Activated T-helper 1 cell treated with anti-CD3 and anti-CD28 coated beads, Interleukin-12 subunit alpha, Interleukin-12 subunit beta, Interleukin-2, Interleukin-4 antibody, amounts not matched to agents 30 ng/mL and 10 ng/mL and 1 ng/mL, durations not matched to agents 14 hours and 24 hours and 36 hours (primary cell): ENCODE data around the gene RPL19. TPM values are rescaled to one million over a fixed set of nuclear protein-coding genes. Genes with fewer than 3 reads are reported as not detected.
"Not testable (repeated sequence)": the region's sequence is repeated elsewhere in the genome, so short reads cannot be mapped to it uniquely, and the experiment has no call there.

Source experiments
- DNase-seq: peaks from one replicate; pipeline ENCODE4 v3.0.0; 2021; ENCODE audit warnings: low spot score
- H3K27ac Mint-ChIP-seq: one replicate; pipeline ENCODE4 v1.8.0; 2021; ENCODE audit warnings: mild to moderate bottlenecking, mixed read lengths
- H3K27me3 Mint-ChIP-seq: one replicate; pipeline ENCODE4 v1.8.0; 2022; ENCODE audit warnings: mild to moderate bottlenecking, moderate library complexity, mixed read lengths; ENCODE audit not compliant: insufficient read depth
- H3K36me3 Mint-ChIP-seq: one replicate; pipeline ENCODE4 v1.8.0; 2021; ENCODE audit warnings: low read depth, mixed read lengths
- H3K4me1 Mint-ChIP-seq: one replicate; pipeline ENCODE4 v1.8.0; 2021; ENCODE audit warnings: low read depth, mixed read lengths
- H3K4me3 Mint-ChIP-seq: one replicate; pipeline ENCODE4 v1.8.0; 2021; ENCODE audit warnings: mild to moderate bottlenecking, moderate library complexity, mixed read lengths
- H3K9me3 Mint-ChIP-seq: one replicate; pipeline ENCODE4 v1.8.0; 2021; ENCODE audit warnings: mixed read lengths
- intact Hi-C: fragments of 100-400 bp; cut with micrococcal nuclease; formaldehyde crosslinking; loops from one replicate; pipeline ENCODE4 v1.15.1; 2024
- total RNA-seq: library from RNA; stranded (reverse); gene quantifications from 2 replicates; pipeline ENCODE4 v1.2.3, GENCODE V29; 2022

Gene RPL19
- total RNA-seq, 1 donor from 2014 or later: 2,114 TPM

- H3K36me3 Mint-ChIP-seq: no peaks in the 10 kb centered on the region
- peaks cover 33% of the 10 kb centered on the region for H3K27me3 Mint-ChIP-seq
- intact Hi-C loops: loop anchor here (1.0 kb wide), 1 partner anchor 9 kb away; no protein-coding TSS in a partner anchor
- H3K9me3 Mint-ChIP-seq: no peaks in the 10 kb centered on the region
- peak within 1 kb of the TSS; percentile 80 for H3K4me3 Mint-ChIP-seq
- no peak within 1 kb of the TSS for H3K27ac Mint-ChIP-seq
- no peak for DNase-seq
- peaks cover 29% of the 10 kb centered on the region for H3K4me1 Mint-ChIP-seq
Observed at GRCh38 chr17:39165841-39166349, 34.2 kb upstream of the RPL19 start, which contains the start of gene ARL5C. Gene ARL5C (minus strand): TSS chr17:39166161. CDS start chr17:39165760, 401 bp downstream.

- Mint-ChIP-seq H3K36me3 (no peaks in the 10 kb centered on the region), H3K27me3 (peaks cover 33% of the 10 kb centered on the region), H3K4me1 (peaks cover 29% of the 10 kb centered on the region), H3K27ac (no peak overlapping the region), H3K4me3 (peak overlapping the region; percentile 19), H3K9me3 (no peaks in the 10 kb centered on the region)
- intact Hi-C loops: no loop called here
- no peak for DNase-seq
Observed at GRCh38 chr17:39166437-39167335, 33.4 kb upstream of the RPL19 start.

GRCh38 chr17:39167476-39167875 lies 32.6 kb upstream of the RPL19 start:
- peak overlapping the region; percentile 19 for H3K4me3 Mint-ChIP-seq

GRCh38 chr17:39168503-39168902 lies 31.6 kb upstream of the RPL19 start:
- H3K27ac Mint-ChIP-seq, H3K4me3 Mint-ChIP-seq, intact Hi-C loops, H3K36me3 Mint-ChIP-seq, H3K9me3 Mint-ChIP-seq, DNase-seq: not testable (repeated sequence)
- Mint-ChIP-seq H3K27me3 (peaks cover 33% of the 10 kb centered on the region), H3K4me1 (peaks cover 37% of the 10 kb centered on the region)

More at GRCh38 chr17:39167476-39167875, 32.6 kb upstream of the RPL19 start:
- Mint-ChIP-seq H3K4me1 (peaks cover 37% of the 10 kb centered on the region), H3K36me3 (no peaks in the 10 kb centered on the region), H3K27me3 (peaks cover 33% of the 10 kb centered on the region), H3K9me3 (no peaks in the 10 kb centered on the region), H3K27ac (peak overlapping the region; percentile 21)
- intact Hi-C loops: no loop called here
- no peak for DNase-seq

GRCh38 chr17:39169101-39169500 lies 31.0 kb upstream of the RPL19 start:
- Mint-ChIP-seq H3K9me3 (no peaks in the 10 kb centered on the region), H3K27ac (no peak overlapping the region), H3K36me3 (no peaks in the 10 kb centered on the region), H3K27me3 (peaks cover 31% of the 10 kb centered on the region), H3K4me1 (peaks cover 37% of the 10 kb centered on the region), H3K4me3 (no peak overlapping the region)
- intact Hi-C loops: no loop called here
- DNase-seq: no peak

- peaks cover 30% of the 10 kb centered on the region for H3K27me3 Mint-ChIP-seq
- no peaks in the 10 kb centered on the region for H3K9me3 Mint-ChIP-seq
- H3K27ac Mint-ChIP-seq: no peak overlapping the region
- H3K36me3 Mint-ChIP-seq: no peaks in the 10 kb centered on the region
- H3K4me3 Mint-ChIP-seq: no peak overlapping the region
- intact Hi-C loops: no loop called here
- DNase-seq: no peak
- peaks cover 35% of the 10 kb centered on the region for H3K4me1 Mint-ChIP-seq
Observed at GRCh38 chr17:39169518-39169917, 30.6 kb upstream of the RPL19 start.

GRCh38 chr17:39170109-39170508 lies 30.0 kb upstream of the RPL19 start:
- peaks cover 24% of the 10 kb centered on the region for H3K27me3 Mint-ChIP-seq
- H3K36me3 Mint-ChIP-seq: no peaks in the 10 kb centered on the region
- H3K27ac Mint-ChIP-seq: no peak overlapping the region
- no peaks in the 10 kb centered on the region for H3K9me3 Mint-ChIP-seq
- peaks cover 29% of the 10 kb centered on the region for H3K4me1 Mint-ChIP-seq
- no peak overlapping the region for H3K4me3 Mint-ChIP-seq
- intact Hi-C loops: no loop called here
- DNase-seq: no peak

- Mint-ChIP-seq H3K27ac (no peak overlapping the region), H3K36me3 (no peaks in the 10 kb centered on the region), H3K9me3 (no peaks in the 10 kb centered on the region), H3K4me3 (no peak overlapping the region), H3K27me3 (peaks cover 22% of the 10 kb centered on the region), H3K4me1 (peaks cover 28% of the 10 kb centered on the region)
- intact Hi-C loops: no loop called here
- no peak for DNase-seq
Observed at GRCh38 chr17:39170558-39170957, 29.5 kb upstream of the RPL19 start.

- H3K27me3 Mint-ChIP-seq: peaks cover 11% of the 10 kb centered on the region
- intact Hi-C loops: no loop called here
- no peaks in the 10 kb centered on the region for H3K9me3 Mint-ChIP-seq
- H3K4me3 Mint-ChIP-seq: no peak overlapping the region
- no peak for DNase-seq
- no peak overlapping the region for H3K27ac Mint-ChIP-seq
- H3K4me1 Mint-ChIP-seq: peaks cover 17% of the 10 kb centered on the region
- peaks cover 8% of the 10 kb centered on the region for H3K36me3 Mint-ChIP-seq
Observed at GRCh38 chr17:39171933-39172332, 28.1 kb upstream of the RPL19 start.

GRCh38 chr17:39173080-39173479 lies 27.0 kb upstream of the RPL19 start:
- Mint-ChIP-seq H3K27me3 (peaks cover 5% of the 10 kb centered on the region), H3K27ac (no peak overlapping the region), H3K9me3 (no peaks in the 10 kb centered on the region), H3K4me3 (no peak overlapping the region), H3K4me1 (peaks cover 7% of the 10 kb centered on the region), H3K36me3 (peaks cover 8% of the 10 kb centered on the region)
- DNase-seq: no peak
- intact Hi-C loops: no loop called here

GRCh38 chr17:39173526-39174274 lies 26.4 kb upstream of the RPL19 start:
- Mint-ChIP-seq H3K27me3 (peaks cover 5% of the 10 kb centered on the region), H3K9me3 (no peaks in the 10 kb centered on the region), H3K4me1 (peaks cover 7% of the 10 kb centered on the region), H3K36me3 (peaks cover 9% of the 10 kb centered on the region), H3K4me3 (no peak overlapping the region), H3K27ac (no peak overlapping the region)
- intact Hi-C loops: no loop called here
- DNase-seq: no peak

GRCh38 chr17:39174920-39175694 lies 25.0 kb upstream of the RPL19 start:
- intact Hi-C loops: loop anchor here (1.0 kb wide), 3 partner anchors 10 to 192 kb away; no protein-coding TSS in a partner anchor

More at GRCh38 chr17:39174920-39175694, 25.0 kb upstream of the RPL19 start:
- DNase-seq: peak; percentile 58
- H3K27me3 Mint-ChIP-seq: peaks cover 5% of the 10 kb centered on the region
- no peaks in the 10 kb centered on the region for H3K9me3 Mint-ChIP-seq
- peaks cover 7% of the 10 kb centered on the region for H3K4me1 Mint-ChIP-seq
- no peak overlapping the region for H3K4me3 Mint-ChIP-seq
- no peak overlapping the region for H3K27ac Mint-ChIP-seq
- H3K36me3 Mint-ChIP-seq: peaks cover 9% of the 10 kb centered on the region
